Muscle layer of colon (tissue), 2 donors: ENCODE results near the gene ANO6.

Source experiments
- H3K27ac ChIP-seq: one replicate; pipeline ENCODE4 v1.7.0; 2013; ENCODE audit warnings: low read depth, mild to moderate bottlenecking, low read length, moderate library complexity
- H3K27me3 ChIP-seq, 2 donors: one replicate each; pipeline ENCODE4 v1.7.0; 2013; ENCODE audit warnings: low read length in 2 of 2, mild to moderate bottlenecking in 2 of 2; ENCODE audit not compliant: insufficient read depth in 2 of 2, control insufficient read depth in 1 of 2
- H3K36me3 ChIP-seq: one replicate; pipeline ENCODE4 v1.7.0; 2013; ENCODE audit warnings: mild to moderate bottlenecking, low read length; ENCODE audit not compliant: insufficient read depth
- H3K4me1 ChIP-seq: one replicate; pipeline ENCODE4 v1.7.0; 2013; ENCODE audit warnings: mild to moderate bottlenecking, low read length; ENCODE audit not compliant: insufficient read depth
- H3K4me3 ChIP-seq, 2 donors: one replicate each; pipeline ENCODE4 v1.7.0; 2013; ENCODE audit warnings: low read length in 2 of 2, low read depth in 1 of 2, mild to moderate bottlenecking in 1 of 2, moderate library complexity in 1 of 2
- H3K9ac ChIP-seq: one replicate; pipeline ENCODE4 v1.7.0; 2013; ENCODE audit warnings: low read length
- H3K9me3 ChIP-seq: one replicate; pipeline ENCODE4 v1.7.0; 2013; ENCODE audit warnings: mild to moderate bottlenecking, low read length
- donor health status: abdominal sarcoma.
- donor health status: Adenocarcinoma of cecum.

ANO6 gene

GRCh38 chr12:45324391-45324790 is 108.5 kb downstream of the ANO6 start:
- Histone ChIP-seq H3K27me3 (no peaks in the 10 kb centered on the region), H3K9ac (no peak overlapping the region), H3K4me1 (peaks cover 46% of the 10 kb centered on the region), H3K36me3 (no peaks in the 10 kb centered on the region), H3K4me3 (no peak overlapping the region), H3K27ac (no peak overlapping the region), H3K9me3 (no peaks in the 10 kb centered on the region)

- H3K36me3 ChIP-seq, result peaks cover under 1% of the 10 kb centered on the region
- H3K9ac ChIP-seq, result no peak overlapping the region
- no peak overlapping the region for H3K4me3 ChIP-seq
- no peaks in the 10 kb centered on the region for H3K9me3 ChIP-seq
- H3K27ac ChIP-seq, result no peak overlapping the region
- peaks cover 46% of the 10 kb centered on the region for H3K4me1 ChIP-seq
- H3K27me3 ChIP-seq, result no peaks in the 10 kb centered on the region
Observed at GRCh38 chr12:45326358-45326975, 110.6 kb downstream of the ANO6 start.

GRCh38 chr12:45327823-45328383 is 112.0 kb downstream of the ANO6 start:
- Histone ChIP-seq H3K9ac (no peak overlapping the region), H3K4me1 (peaks cover 38% of the 10 kb centered on the region), H3K9me3 (no peaks in the 10 kb centered on the region), H3K27me3 (no peaks in the 10 kb centered on the region), H3K4me3 (no peak overlapping the region), H3K27ac (peak overlapping the region; percentile 15), H3K36me3 (peaks cover 7% of the 10 kb centered on the region)

- H3K4me1 ChIP-seq, result peaks cover 32% of the 10 kb centered on the region
- H3K27me3 ChIP-seq, result no peaks in the 10 kb centered on the region
- no peak overlapping the region for H3K9ac ChIP-seq
- peaks cover 11% of the 10 kb centered on the region for H3K36me3 ChIP-seq
- no peak overlapping the region for H3K27ac ChIP-seq
- no peak overlapping the region for H3K4me3 ChIP-seq
- H3K9me3 ChIP-seq, result no peaks in the 10 kb centered on the region
Observed at GRCh38 chr12:45329238-45329637, 113.3 kb downstream of the ANO6 start.

- Histone ChIP-seq H3K9me3 (no peaks in the 10 kb centered on the region), H3K27me3 (no peaks in the 10 kb centered on the region), H3K4me3 (no peak overlapping the region), H3K9ac (no peak overlapping the region), H3K36me3 (peaks cover 11% of the 10 kb centered on the region), H3K4me1 (peaks cover 27% of the 10 kb centered on the region), H3K27ac (no peak overlapping the region)
Observed at GRCh38 chr12:45329702-45330101, 113.8 kb downstream of the ANO6 start.

GRCh38 chr12:45331552-45331951 is 115.7 kb downstream of the ANO6 start:
- peaks cover 11% of the 10 kb centered on the region for H3K36me3 ChIP-seq
- H3K4me1 ChIP-seq, result peaks cover 19% of the 10 kb centered on the region
- H3K9ac ChIP-seq, result no peak overlapping the region
- H3K9me3 ChIP-seq, result no peaks in the 10 kb centered on the region
- H3K4me3 ChIP-seq, result no peak overlapping the region
- H3K27me3 ChIP-seq, result no peaks in the 10 kb centered on the region
- no peak overlapping the region for H3K27ac ChIP-seq

GRCh38 chr12:45334396-45334795 is 118.5 kb downstream of the ANO6 start:
- Histone ChIP-seq H3K9me3 (no peaks in the 10 kb centered on the region), H3K27ac (no peak overlapping the region), H3K9ac (no peak overlapping the region), H3K27me3 (no peaks in the 10 kb centered on the region), H3K4me3 (no peak overlapping the region), H3K36me3 (peaks cover 11% of the 10 kb centered on the region), H3K4me1 (peaks cover 19% of the 10 kb centered on the region)

- H3K9me3 ChIP-seq, result no peaks in the 10 kb centered on the region
- H3K36me3 ChIP-seq, result peaks cover 11% of the 10 kb centered on the region
- no peaks in the 10 kb centered on the region for H3K27me3 ChIP-seq
- no peak overlapping the region for H3K27ac ChIP-seq
- H3K9ac ChIP-seq, result no peak overlapping the region
- peaks cover 21% of the 10 kb centered on the region for H3K4me1 ChIP-seq
- H3K4me3 ChIP-seq, result no peak overlapping the region
Observed at GRCh38 chr12:45336331-45336730, 120.4 kb downstream of the ANO6 start.

- Histone ChIP-seq H3K4me1 (peaks cover 21% of the 10 kb centered on the region), H3K9ac (no peak overlapping the region), H3K9me3 (no peaks in the 10 kb centered on the region), H3K4me3 (no peak overlapping the region), H3K36me3 (peaks cover 5% of the 10 kb centered on the region), H3K27ac (no peak overlapping the region), H3K27me3 (no peaks in the 10 kb centered on the region)
Observed at GRCh38 chr12:45336762-45337596, 121.1 kb downstream of the ANO6 start.

- Histone ChIP-seq H3K36me3 (peaks cover 4% of the 10 kb centered on the region), H3K4me3 (no peak overlapping the region), H3K27ac (no peak overlapping the region), H3K27me3 (no peaks in the 10 kb centered on the region), H3K9me3 (no peaks in the 10 kb centered on the region), H3K4me1 (peaks cover 21% of the 10 kb centered on the region), H3K9ac (no peak overlapping the region)
Observed at GRCh38 chr12:45337835-45338234, 121.9 kb downstream of the ANO6 start.

- Histone ChIP-seq H3K27me3 (no peaks in the 10 kb centered on the region), H3K36me3 (peaks cover 4% of the 10 kb centered on the region), H3K9me3 (no peaks in the 10 kb centered on the region), H3K27ac (peak overlapping the region; percentile 45), H3K4me1 (peaks cover 23% of the 10 kb centered on the region), H3K9ac (no peak overlapping the region), H3K4me3 (no peak overlapping the region)
Observed at GRCh38 chr12:45338272-45338671, 122.4 kb downstream of the ANO6 start.
